CD4-positive, alpha-beta T cell (primary cell): ENCODE measurements around the gene SLC2A6. TPM values are rescaled to one million over a fixed set of nuclear protein-coding genes. Genes with fewer than 3 reads are reported as not detected.

Source experiments
- ATAC-seq: fragments of 200-7000 bp; cut with Tn5 transposase; one replicate; pipeline ENCODE4 v1.10.0; 2022; ENCODE audit warnings: mild to moderate bottlenecking; ENCODE audit not compliant: poor library complexity
- CTCF ChIA-PET: fragments of 350-600 bp; sonication (Branson Sonifier 250); formaldehyde crosslinking; loops from one replicate; lab custom pipeline; 2021; ENCODE audit warnings: antibody characterized with exemption, inconsistent platforms; lab: Charles Lee
- POLR2A ChIA-PET: fragments of 350-600 bp; sonication (Branson Sonifier 250); formaldehyde crosslinking; loops from one replicate; lab custom pipeline; 2021; ENCODE audit warnings: antibody characterized with exemption, inconsistent platforms; lab: Charles Lee
- DNase-seq, 14 experiments: peaks; one replicate each; pipeline ENCODE4 v3.0.0-alpha.2; 2013 to 2020; ENCODE audit warnings: mixed read lengths in 2 of 14
- H3K27ac ChIP-seq, 2 donors: one replicate each; pipeline versions ENCODE4 v1.5.1 to v1.7.0; 2013; ENCODE audit warnings: low read length in 2 of 2, low read depth in 1 of 2, mild to moderate bottlenecking in 1 of 2
- H3K27me3 ChIP-seq, 2 experiments: 1 replicate in 1 of 2; 2 replicates in 1 of 2; pipeline versions ENCODE4 v1.6.1 to v1.7.0; 2013; ENCODE audit warnings: low read length in 2 of 2, control low read depth in 1 of 2, mild to moderate bottlenecking in 1 of 2, moderate library complexity in 1 of 2; ENCODE audit not compliant: insufficient read depth in 2 of 2, control insufficient read depth in 1 of 2
- H3K36me3 ChIP-seq: one replicate; pipeline ENCODE4 v1.6.1; 2013; ENCODE audit warnings: low read length, control low read depth; ENCODE audit not compliant: insufficient read depth
- H3K4me1 ChIP-seq: one replicate; pipeline ENCODE4 v1.6.1; 2013; ENCODE audit warnings: low read length, control low read depth; ENCODE audit not compliant: insufficient read depth
- H3K4me3 ChIP-seq: one replicate; pipeline ENCODE4 v1.5.1; 2013; ENCODE audit warnings: mild to moderate bottlenecking, low read length, moderate library complexity
- H3K9me3 ChIP-seq, 2 experiments: 1 replicate in 1 of 2; 2 replicates in 1 of 2; pipeline versions ENCODE4 v1.6.1 to v1.7.0; 2013; ENCODE audit warnings: low read length in 2 of 2, mild to moderate bottlenecking in 2 of 2, control low read depth in 1 of 2, moderate library complexity in 1 of 2; ENCODE audit not compliant: control insufficient read depth in 1 of 2, insufficient read depth in 1 of 2
- H3K27ac Mint-ChIP-seq: one replicate; pipeline ENCODE4 v1.8.0; 2020; ENCODE audit warnings: mixed read lengths
- H3K27me3 Mint-ChIP-seq: one replicate; pipeline ENCODE4 v1.8.0; 2021; ENCODE audit warnings: mixed read lengths
- H3K36me3 Mint-ChIP-seq: one replicate; pipeline ENCODE4 v1.8.0; 2021; ENCODE audit warnings: low read depth, mixed read lengths
- H3K4me1 Mint-ChIP-seq: one replicate; pipeline ENCODE4 v1.8.0; 2021; ENCODE audit warnings: low read depth, mixed read lengths
- H3K4me3 Mint-ChIP-seq: one replicate; pipeline ENCODE4 v1.8.0; 2020; ENCODE audit warnings: mild to moderate bottlenecking, mixed read lengths
- H3K9me3 Mint-ChIP-seq: one replicate; pipeline ENCODE4 v1.8.0; 2020; ENCODE audit warnings: mixed read lengths
- CTCF ChIP-seq: fragments of 200-600 bp; IDR thresholded peaks from one replicate; pipeline ENCODE4 v1.8.0; 2022; ENCODE audit warnings: antibody characterized with exemption, mild to moderate bottlenecking
- intact Hi-C, 2 experiments: fragments of 100-400 bp; cut with DNase I in 1 of 2; cut with micrococcal nuclease in 1 of 2; formaldehyde crosslinking; loops; one replicate each; pipeline versions ENCODE4 v1.15.1 to v1.9.0; 2023 to 2025; cut with DNase I, micrococcal nuclease
- polyA plus RNA-seq, 2 donors: library from polyadenylated mRNA; unstranded; fragments of 120-200 nt; gene quantifications; one replicate each; pipeline ENCODE4 v1.2.1, GENCODE V29; 2013
- total RNA-seq, 174 experiments: library from RNA in 2 of 174; stranded (reverse) in 2 of 174; gene quantifications; one replicate each; pipeline ENCODE4 v1.2.3 and lab custom pipeline; 2021 to 2026

SLC2A6 gene
- total RNA-seq (1 to 10 TPM; 1.8 to 3.2 TPM), total RNA-seq (lab: John Stamatoyannopoulos, UW) (1.4 to 22.0 (median 5.2) reads per million in 172 experiments)
- 4.7 TPM for polyA plus RNA-seq (2013, experiment 1 of 2)
- 3.7 TPM for polyA plus RNA-seq (2013, experiment 2 of 2)

- peaks cover 9% of the 10 kb centered on the region for H3K4me1 Mint-ChIP-seq
- Histone ChIP-seq H3K27me3 (no peaks in the 10 kb centered on the region), H3K27ac (no peak within 1 kb of the TSS), H3K36me3 (no peaks in the 10 kb centered on the region), H3K9me3 (no peaks in the 10 kb centered on the region), H3K4me1 (peaks cover 24% of the 10 kb centered on the region), H3K4me3 (peak within 1 kb of the TSS; percentile 57)
- peak within 1 kb of the TSS; percentile 78 for H3K4me3 Mint-ChIP-seq
- no peak for TF ChIP-seq CTCF
- H3K9me3 Mint-ChIP-seq, result no peaks in the 10 kb centered on the region
- intact Hi-C loops, result loop anchor here in 1 of 2 experiments (5.0 kb wide), 2 partner anchors 142 to 452 kb away; partner anchors contain the start of gene SURF6
- DNase-seq (peak; percentile 56 to 90 (median 74)), ATAC-seq (peak; percentile 97)
- H3K36me3 Mint-ChIP-seq, result no peaks in the 10 kb centered on the region
- no peaks in the 10 kb centered on the region for H3K27me3 Mint-ChIP-seq
- peak within 1 kb of the TSS; percentile 14 for H3K27ac Mint-ChIP-seq
- POLR2A ChIA-PET, result interaction anchor here (0.6 to 1.7 kb wide), 6 partner anchors 9 to 686 kb away, joined by 3 to 8 read pairs (median 4); partner anchors contain the start of genes REXO4 and RNU6ATAC
- CTCF ChIA-PET, result no interaction called here
Observed at GRCh38 chr9:133478851-133479711, at the start of gene SLC2A6. SLC2A6 (minus strand) TSS chr9:133479099; CDS start chr9:133479059, 40 bp downstream.

GRCh38 chr9:133528001-133528875 is 49.3 kb upstream of the SLC2A6 start:
- intact Hi-C loops, result no loop called here
- Histone ChIP-seq H3K4me1 (peaks cover 18% of the 10 kb centered on the region), H3K4me3 (no peak overlapping the region), H3K27ac (no peak overlapping the region), H3K9me3 (no peaks in the 10 kb centered on the region), H3K27me3 (peaks cover 0 to 3% of the 10 kb centered on the region in 2 experiments), H3K36me3 (no peaks in the 10 kb centered on the region)
- Mint-ChIP-seq H3K36me3 (no peaks in the 10 kb centered on the region), H3K9me3 (no peaks in the 10 kb centered on the region), H3K4me1 (peaks cover 18% of the 10 kb centered on the region), H3K4me3 (no peak overlapping the region), H3K27me3 (peaks cover 6% of the 10 kb centered on the region), H3K27ac (no peak overlapping the region)
- TF ChIP-seq CTCF, result no peak
- DNase-seq (no peak), ATAC-seq (no peak)
- ChIA-PET POLR2A (no interaction called here), CTCF (no interaction called here)

GRCh38 chr9:133527444-133527920 is 48.6 kb upstream of the SLC2A6 start:
- Mint-ChIP-seq H3K9me3 (no peaks in the 10 kb centered on the region), H3K27me3 (peaks cover 2% of the 10 kb centered on the region), H3K4me1 (peaks cover 11% of the 10 kb centered on the region), H3K27ac (no peak overlapping the region), H3K4me3 (no peak overlapping the region), H3K36me3 (no peaks in the 10 kb centered on the region)
- H3K27ac ChIP-seq, result no peak overlapping the region
- intact Hi-C loops, result no loop called here
- no peak for TF ChIP-seq CTCF
- no peaks in the 10 kb centered on the region for H3K9me3 ChIP-seq
- no peaks in the 10 kb centered on the region for H3K36me3 ChIP-seq
- no peaks in the 10 kb centered on the region for H3K27me3 ChIP-seq
- peaks cover 10% of the 10 kb centered on the region for H3K4me1 ChIP-seq
- ChIA-PET CTCF (no interaction called here), POLR2A (no interaction called here)
- no peak overlapping the region for H3K4me3 ChIP-seq
- no peak for DNase-seq
- ATAC-seq, result no peak
